ENCODE results near the gene WDR7. TPM values are rescaled to one million over a fixed set of nuclear protein-coding genes. Genes with fewer than 3 reads are reported as not detected.

Gene WDR7
- total and polyA plus RNA-seq, 2 experiments from 2014 or later: 7.0 to 14.8 TPM

DNA sequence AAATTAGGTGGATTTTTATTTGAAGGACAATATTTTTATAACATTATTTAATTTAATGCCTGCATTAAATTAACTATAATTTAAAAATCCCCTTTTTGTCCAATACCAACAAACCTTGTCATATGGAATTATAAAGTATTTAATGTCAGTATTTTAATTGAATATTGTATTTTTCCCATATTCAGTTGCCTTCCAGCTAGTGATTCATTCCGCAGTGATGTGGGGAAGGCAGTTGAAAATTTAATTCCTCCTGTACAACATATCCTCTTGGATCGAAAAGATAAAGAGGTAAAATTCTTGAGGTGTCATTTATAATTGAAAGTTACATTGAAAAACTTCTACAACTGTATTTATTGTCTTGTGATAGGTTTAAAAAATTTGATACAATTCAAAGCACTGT, 40.4 kb downstream of the WDR7 start:
- Histone ChIP-seq H3K36me3 (ENCODE audit: insufficient read depth) (no peaks in the 10 kb centered on the region), H3K27me3 (ENCODE audit: insufficient read depth) (no peaks in the 10 kb centered on the region), H3K4me3 (no peak overlapping the region), H3K27ac (ENCODE audit: low read depth) (no peak overlapping the region), H3K79me2 (replicated peaks; ENCODE audit: insufficient read depth) (no peaks in the 10 kb centered on the region), H3K9me2 (ENCODE audit: insufficient read depth) (no peaks in the 10 kb centered on the region), H3K4me2 (no peak overlapping the region), H3K4me1 (ENCODE audit: insufficient read depth) (no peaks in the 10 kb centered on the region), H3F3A (replicated peaks; ENCODE audit: low read depth) (no peaks in the 10 kb centered on the region), H4K20me1 (replicated peaks; ENCODE audit: insufficient read depth) (0 out of 2 replicates have a peak, but pooled peaks cover 5% of the 10 kb centered on the region), H2AFZ (no peak overlapping the region)
- Mint-ChIP-seq H3K9me3 (no peaks in the 10 kb centered on the region), H3K27ac (no peak overlapping the region), H3K4me1 (no peaks in the 10 kb centered on the region), H3K36me3 (ENCODE audit: low read depth) (no peaks in the 10 kb centered on the region), H3K4me3 (no peak overlapping the region), H3K27me3 (ENCODE audit: insufficient read depth, low read depth, poor library complexity) (no peaks in the 10 kb centered on the region)
- TF ChIP-seq EZH2 (IDR thresholded peaks at IDR 0.05; ENCODE audit: low read depth, unreplicated experiment) (no peak), ZNF331 (CRISPR knock-in tag; IDR thresholded peaks at IDR 0.05; ENCODE audit: low read depth) (no peak), STAT1 (IDR thresholded peaks at IDR 0.05; ENCODE audit: unreplicated experiment) (no peak)
- TF ChIP-seq, protein P1, sequence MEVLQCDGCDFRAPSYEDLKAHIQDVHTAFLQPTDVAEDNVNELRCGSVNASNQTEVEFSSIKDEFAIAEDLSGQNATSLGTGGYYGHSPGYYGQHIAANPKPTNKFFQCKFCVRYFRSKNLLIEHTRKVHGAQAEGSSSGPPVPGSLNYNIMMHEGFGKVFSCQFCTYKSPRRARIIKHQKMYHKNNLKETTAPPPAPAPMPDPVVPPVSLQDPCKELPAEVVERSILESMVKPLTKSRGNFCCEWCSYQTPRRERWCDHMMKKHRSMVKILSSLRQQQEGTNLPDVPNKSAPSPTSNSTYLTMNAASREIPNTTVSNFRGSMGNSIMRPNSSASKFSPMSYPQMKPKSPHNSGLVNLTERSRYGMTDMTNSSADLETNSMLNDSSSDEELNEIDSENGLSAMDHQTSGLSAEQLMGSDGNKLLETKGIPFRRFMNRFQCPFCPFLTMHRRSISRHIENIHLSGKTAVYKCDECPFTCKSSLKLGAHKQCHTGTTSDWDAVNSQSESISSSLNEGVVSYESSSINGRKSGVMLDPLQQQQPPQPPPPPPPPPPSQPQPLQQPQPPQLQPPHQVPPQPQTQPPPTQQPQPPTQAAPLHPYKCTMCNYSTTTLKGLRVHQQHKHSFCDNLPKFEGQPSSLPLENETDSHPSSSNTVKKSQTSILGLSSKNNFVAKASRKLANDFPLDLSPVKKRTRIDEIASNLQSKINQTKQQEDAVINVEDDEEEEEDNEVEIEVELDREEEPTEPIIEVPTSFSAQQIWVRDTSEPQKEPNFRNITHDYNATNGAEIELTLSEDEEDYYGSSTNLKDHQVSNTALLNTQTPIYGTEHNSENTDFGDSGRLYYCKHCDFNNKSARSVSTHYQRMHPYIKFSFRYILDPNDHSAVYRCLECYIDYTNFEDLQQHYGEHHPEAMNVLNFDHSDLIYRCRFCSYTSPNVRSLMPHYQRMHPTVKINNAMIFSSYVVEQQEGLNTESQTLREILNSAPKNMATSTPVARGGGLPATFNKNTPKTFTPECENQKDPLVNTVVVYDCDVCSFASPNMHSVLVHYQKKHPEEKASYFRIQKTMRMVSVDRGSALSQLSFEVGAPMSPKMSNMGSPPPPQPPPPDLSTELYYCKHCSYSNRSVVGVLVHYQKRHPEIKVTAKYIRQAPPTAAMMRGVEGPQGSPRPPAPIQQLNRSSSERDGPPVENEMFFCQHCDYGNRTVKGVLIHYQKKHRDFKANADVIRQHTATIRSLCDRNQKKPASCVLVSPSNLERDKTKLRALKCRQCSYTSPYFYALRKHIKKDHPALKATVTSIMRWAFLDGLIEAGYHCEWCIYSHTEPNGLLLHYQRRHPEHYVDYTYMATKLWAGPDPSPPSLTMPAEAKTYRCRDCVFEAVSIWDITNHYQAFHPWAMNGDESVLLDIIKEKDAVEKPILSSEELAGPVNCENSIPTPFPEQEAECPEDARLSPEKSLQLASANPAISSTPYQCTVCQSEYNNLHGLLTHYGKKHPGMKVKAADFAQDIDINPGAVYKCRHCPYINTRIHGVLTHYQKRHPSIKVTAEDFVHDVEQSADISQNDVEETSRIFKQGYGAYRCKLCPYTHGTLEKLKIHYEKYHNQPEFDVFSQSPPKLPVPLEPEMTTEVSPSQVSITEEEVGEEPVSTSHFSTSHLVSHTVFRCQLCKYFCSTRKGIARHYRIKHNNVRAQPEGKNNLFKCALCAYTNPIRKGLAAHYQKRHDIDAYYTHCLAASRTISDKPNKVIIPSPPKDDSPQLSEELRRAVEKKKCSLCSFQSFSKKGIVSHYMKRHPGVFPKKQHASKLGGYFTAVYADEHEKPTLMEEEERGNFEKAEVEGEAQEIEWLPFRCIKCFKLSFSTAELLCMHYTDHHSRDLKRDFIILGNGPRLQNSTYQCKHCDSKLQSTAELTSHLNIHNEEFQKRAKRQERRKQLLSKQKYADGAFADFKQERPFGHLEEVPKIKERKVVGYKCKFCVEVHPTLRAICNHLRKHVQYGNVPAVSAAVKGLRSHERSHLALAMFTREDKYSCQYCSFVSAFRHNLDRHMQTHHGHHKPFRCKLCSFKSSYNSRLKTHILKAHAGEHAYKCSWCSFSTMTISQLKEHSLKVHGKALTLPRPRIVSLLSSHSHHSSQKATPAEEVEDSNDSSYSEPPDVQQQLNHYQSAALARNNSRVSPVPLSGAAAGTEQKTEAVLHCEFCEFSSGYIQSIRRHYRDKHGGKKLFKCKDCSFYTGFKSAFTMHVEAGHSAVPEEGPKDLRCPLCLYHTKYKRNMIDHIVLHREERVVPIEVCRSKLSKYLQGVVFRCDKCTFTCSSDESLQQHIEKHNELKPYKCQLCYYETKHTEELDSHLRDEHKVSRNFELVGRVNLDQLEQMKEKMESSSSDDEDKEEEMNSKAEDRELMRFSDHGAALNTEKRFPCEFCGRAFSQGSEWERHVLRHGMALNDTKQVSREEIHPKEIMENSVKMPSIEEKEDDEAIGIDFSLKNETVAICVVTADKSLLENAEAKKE (CRISPR knock-in tag; IDR thresholded peaks at IDR 0.05): no peak
- ATAC-seq: no peak
- no peak for DNase-seq (ENCODE audit: low spot score)

DNA sequence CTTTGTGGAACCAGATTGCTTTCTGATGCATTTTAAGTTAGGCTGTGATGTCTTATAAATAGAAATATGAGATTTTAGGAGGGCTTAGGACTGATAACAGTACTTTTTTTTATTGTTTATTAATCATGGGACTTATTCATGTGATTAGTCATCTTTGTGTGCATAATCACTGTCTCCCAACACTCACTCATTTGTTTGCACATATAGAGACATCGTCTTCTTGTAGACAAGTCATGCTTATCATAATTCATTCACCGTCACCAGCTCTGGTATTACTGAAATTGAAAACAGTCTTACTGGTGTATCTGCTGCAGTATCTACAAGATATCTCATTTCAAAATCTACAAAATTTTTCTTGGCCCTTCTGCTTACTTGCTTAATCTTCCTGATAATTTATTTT, 45.8 kb downstream of the WDR7 start:
- no peak overlapping the region for H2AFZ ChIP-seq
- no peak for ATAC-seq
- H3K27ac ChIP-seq (ENCODE audit: low read depth): no peak overlapping the region
- H3K36me3 Mint-ChIP-seq (ENCODE audit: low read depth): no peaks in the 10 kb centered on the region; the same call in 2 of the 3 replicates
- H3K36me3 ChIP-seq (ENCODE audit: insufficient read depth): no peaks in the 10 kb centered on the region
- H3K9me3 Mint-ChIP-seq: no peaks in the 10 kb centered on the region
- no peak overlapping the region for H3K4me3 Mint-ChIP-seq
- no peaks in the 10 kb centered on the region for H3K79me2 ChIP-seq (replicated peaks; ENCODE audit: insufficient read depth)
- H3K27me3 Mint-ChIP-seq (ENCODE audit: insufficient read depth, low read depth, poor library complexity): no peaks in the 10 kb centered on the region
- no peaks in the 10 kb centered on the region for H3F3A ChIP-seq (replicated peaks; ENCODE audit: low read depth)
- H3K27me3 ChIP-seq (ENCODE audit: insufficient read depth): no peaks in the 10 kb centered on the region
- H4K20me1 ChIP-seq (replicated peaks; ENCODE audit: insufficient read depth): no peaks in the 10 kb centered on the region
- H3K4me2 ChIP-seq: no peak overlapping the region
- H3K4me3 ChIP-seq: no peak overlapping the region
- H3K9me2 ChIP-seq (ENCODE audit: insufficient read depth): no peaks in the 10 kb centered on the region
- no peaks in the 10 kb centered on the region for H3K4me1 ChIP-seq (ENCODE audit: insufficient read depth)
- DNase-seq (ENCODE audit: low spot score): no peak
- H3K4me1 Mint-ChIP-seq: no peaks in the 10 kb centered on the region
- no peak overlapping the region for H3K27ac Mint-ChIP-seq
- TF ChIP-seq EZH2 (IDR thresholded peaks at IDR 0.05; ENCODE audit: low read depth, unreplicated experiment) (no peak), EZH2phosphoT487 (IDR thresholded peaks at IDR 0.05; ENCODE audit: unreplicated experiment) (no peak), ZNF331 (CRISPR knock-in tag; IDR thresholded peaks at IDR 0.05; ENCODE audit: low read depth) (no peak), POLR2AphosphoS5 (IDR thresholded peaks at IDR 0.05; ENCODE audit: low read depth) (no peak), JUNB (IDR thresholded peaks at IDR 0.05; ENCODE audit: unreplicated experiment) (no peak)
- TF ChIP-seq, protein P2, sequence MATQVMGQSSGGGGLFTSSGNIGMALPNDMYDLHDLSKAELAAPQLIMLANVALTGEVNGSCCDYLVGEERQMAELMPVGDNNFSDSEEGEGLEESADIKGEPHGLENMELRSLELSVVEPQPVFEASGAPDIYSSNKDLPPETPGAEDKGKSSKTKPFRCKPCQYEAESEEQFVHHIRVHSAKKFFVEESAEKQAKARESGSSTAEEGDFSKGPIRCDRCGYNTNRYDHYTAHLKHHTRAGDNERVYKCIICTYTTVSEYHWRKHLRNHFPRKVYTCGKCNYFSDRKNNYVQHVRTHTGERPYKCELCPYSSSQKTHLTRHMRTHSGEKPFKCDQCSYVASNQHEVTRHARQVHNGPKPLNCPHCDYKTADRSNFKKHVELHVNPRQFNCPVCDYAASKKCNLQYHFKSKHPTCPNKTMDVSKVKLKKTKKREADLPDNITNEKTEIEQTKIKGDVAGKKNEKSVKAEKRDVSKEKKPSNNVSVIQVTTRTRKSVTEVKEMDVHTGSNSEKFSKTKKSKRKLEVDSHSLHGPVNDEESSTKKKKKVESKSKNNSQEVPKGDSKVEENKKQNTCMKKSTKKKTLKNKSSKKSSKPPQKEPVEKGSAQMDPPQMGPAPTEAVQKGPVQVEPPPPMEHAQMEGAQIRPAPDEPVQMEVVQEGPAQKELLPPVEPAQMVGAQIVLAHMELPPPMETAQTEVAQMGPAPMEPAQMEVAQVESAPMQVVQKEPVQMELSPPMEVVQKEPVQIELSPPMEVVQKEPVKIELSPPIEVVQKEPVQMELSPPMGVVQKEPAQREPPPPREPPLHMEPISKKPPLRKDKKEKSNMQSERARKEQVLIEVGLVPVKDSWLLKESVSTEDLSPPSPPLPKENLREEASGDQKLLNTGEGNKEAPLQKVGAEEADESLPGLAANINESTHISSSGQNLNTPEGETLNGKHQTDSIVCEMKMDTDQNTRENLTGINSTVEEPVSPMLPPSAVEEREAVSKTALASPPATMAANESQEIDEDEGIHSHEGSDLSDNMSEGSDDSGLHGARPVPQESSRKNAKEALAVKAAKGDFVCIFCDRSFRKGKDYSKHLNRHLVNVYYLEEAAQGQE (IDR thresholded peaks at IDR 0.05; ENCODE audit: unreplicated experiment): no peak
